ENCODE results near the gene GPR146. TPM values are rescaled to one million over a fixed set of nuclear protein-coding genes. Genes with fewer than 3 reads are reported as not detected.

The GPR146 gene
- total RNA-seq, 1 experiment from 2014 or later, result 1.8 TPM

- peak overlapping the region; percentile 40 for H3K27ac Mint-ChIP-seq (ENCODE audit: unreplicated experiment)
- intact Hi-C loops (cut with micrococcal nuclease; ENCODE audit: unreplicated experiment), result no loop called here
- H3K9me3 Mint-ChIP-seq (ENCODE audit: unreplicated experiment), result no peaks in the 10 kb centered on the region
- Histone ChIP-seq H3K4me3 (ENCODE audit: low read depth, low read length) (no peak overlapping the region), H3K4me1 (peaks cover 10% of the 10 kb centered on the region; the same call in 1 of the 2 replicates), H3K9me3 (no peaks in the 10 kb centered on the region), H3K27me3 (replicated peaks; ENCODE audit: control insufficient read depth, insufficient read depth, low read length) (no peaks in the 10 kb centered on the region), H3K36me3 (ENCODE audit: control insufficient read depth, insufficient read depth, low read length) (peaks cover 1% of the 10 kb centered on the region; the same call in 1 of the 2 replicates)
- H3K4me3 Mint-ChIP-seq (ENCODE audit: unreplicated experiment), result no peak overlapping the region
- POLR2A ChIA-PET, result no interaction called here
- peaks cover 36% of the 10 kb centered on the region for H3K36me3 Mint-ChIP-seq (ENCODE audit: insufficient read depth, unreplicated experiment)
- H3K27me3 Mint-ChIP-seq (ENCODE audit: insufficient read depth, unreplicated experiment), result no peaks in the 10 kb centered on the region
- CTCF ChIA-PET, result no interaction called here
- DNase-seq, result no peak
- BruUV-seq (replicated peaks), result no TSS peak
- H3K4me1 Mint-ChIP-seq (ENCODE audit: low read depth, unreplicated experiment), result no peaks in the 10 kb centered on the region
- no peak for TF ChIP-seq CTCF (IDR thresholded peaks at IDR 0.05; ENCODE audit: insufficient read depth in 1 of 2, low read depth in 1 of 2, low read length in 1 of 2, severe bottlenecking in 1 of 2, unreplicated experiment in 1 of 2)
Observed at GRCh38 chr7:1011297-1012003, 32.9 kb upstream of the GPR146 start.

- TF ChIP-seq CTCF (IDR thresholded peaks at IDR 0.05; ENCODE audit: insufficient read depth in 1 of 2, low read depth in 1 of 2, low read length in 1 of 2, severe bottlenecking in 1 of 2, unreplicated experiment in 1 of 2), result no peak
Observed at GRCh38 chr7:1012004-1012715, 32.2 kb upstream of the GPR146 start.

GRCh38 chr7:1012716-1013095 is 31.6 kb upstream of the GPR146 start:
- Mint-ChIP-seq H3K27ac (ENCODE audit: unreplicated experiment) (no peak overlapping the region), H3K4me3 (ENCODE audit: unreplicated experiment) (no peak overlapping the region), H3K9me3 (ENCODE audit: unreplicated experiment) (no peaks in the 10 kb centered on the region), H3K27me3 (ENCODE audit: insufficient read depth, unreplicated experiment) (no peaks in the 10 kb centered on the region), H3K36me3 (ENCODE audit: insufficient read depth, unreplicated experiment) (peaks cover 32% of the 10 kb centered on the region), H3K4me1 (ENCODE audit: low read depth, unreplicated experiment) (no peaks in the 10 kb centered on the region)
- peaks cover 10% of the 10 kb centered on the region; the same call in 1 of the 2 replicates for H3K4me1 ChIP-seq
- DNase-seq, result no peak
- H3K4me3 ChIP-seq (ENCODE audit: low read depth, low read length), result no peak overlapping the region
- no peaks in the 10 kb centered on the region for H3K27me3 ChIP-seq (replicated peaks; ENCODE audit: control insufficient read depth, insufficient read depth, low read length)
- H3K36me3 ChIP-seq (ENCODE audit: control insufficient read depth, insufficient read depth, low read length), result peaks cover 1% of the 10 kb centered on the region; the same call in 1 of the 2 replicates
- ChIA-PET CTCF (no interaction called here), POLR2A (no interaction called here)
- intact Hi-C loops (cut with micrococcal nuclease; ENCODE audit: unreplicated experiment), result no loop called here
- no peak for TF ChIP-seq CTCF (IDR thresholded peaks at IDR 0.05; ENCODE audit: insufficient read depth in 1 of 2, low read depth in 1 of 2, low read length in 1 of 2, severe bottlenecking in 1 of 2, unreplicated experiment in 1 of 2)
- H3K9me3 ChIP-seq, result no peaks in the 10 kb centered on the region
- no TSS peak for BruUV-seq (replicated peaks)

More at GRCh38 chr7:1012004-1012715, 32.2 kb upstream of the GPR146 start:
- H3K4me3 ChIP-seq (ENCODE audit: low read depth, low read length), result no peak overlapping the region
- no peak for DNase-seq
- no peaks in the 10 kb centered on the region for H3K27me3 ChIP-seq (replicated peaks; ENCODE audit: control insufficient read depth, insufficient read depth, low read length)
- peaks cover 36% of the 10 kb centered on the region for H3K36me3 Mint-ChIP-seq (ENCODE audit: insufficient read depth, unreplicated experiment)
- intact Hi-C loops (cut with micrococcal nuclease; ENCODE audit: unreplicated experiment), result no loop called here
- no peaks in the 10 kb centered on the region for H3K4me1 Mint-ChIP-seq (ENCODE audit: low read depth, unreplicated experiment)
- POLR2A ChIA-PET, result no interaction called here
- H3K9me3 Mint-ChIP-seq (ENCODE audit: unreplicated experiment), result no peaks in the 10 kb centered on the region
- H3K36me3 ChIP-seq (ENCODE audit: control insufficient read depth, insufficient read depth, low read length), result peaks cover 1% of the 10 kb centered on the region; the same call in 1 of the 2 replicates
- H3K27me3 Mint-ChIP-seq (ENCODE audit: insufficient read depth, unreplicated experiment), result no peaks in the 10 kb centered on the region
- BruUV-seq (replicated peaks), result no TSS peak
- no peaks in the 10 kb centered on the region for H3K9me3 ChIP-seq
- CTCF ChIA-PET, result no interaction called here
- peaks cover 10% of the 10 kb centered on the region; the same call in 1 of the 2 replicates for H3K4me1 ChIP-seq
- no peak overlapping the region for H3K4me3 Mint-ChIP-seq (ENCODE audit: unreplicated experiment)
- peak overlapping the region; percentile 40 for H3K27ac Mint-ChIP-seq (ENCODE audit: unreplicated experiment)
